ENCODE data around the gene CDH11.

CDH11 gene

GRCh38 chr16:65116216-65116615 is 5.6 kb downstream of the CDH11 start:
- no peak for DNase-seq

GRCh38 chr16:65114527-65114926 is 7.3 kb downstream of the CDH11 start:
- no peak for DNase-seq

- no peak for DNase-seq
Measured at GRCh38 chr16:65113441-65113840, 8.4 kb downstream of the CDH11 start.

GRCh38 chr16:65111306-65111705 is 10.6 kb downstream of the CDH11 start:
- DNase-seq, result no peak

GRCh38 chr16:65106757-65107156 is 15.1 kb downstream of the CDH11 start:
- no peak for DNase-seq

- DNase-seq, result no peak
Measured at GRCh38 chr16:65105171-65105570, 16.7 kb downstream of the CDH11 start.

GRCh38 chr16:65104471-65104870 is 17.4 kb downstream of the CDH11 start:
- DNase-seq, result no peak

GRCh38 chr16:65102326-65102725 is 19.5 kb downstream of the CDH11 start:
- no peak for DNase-seq

- DNase-seq, result no peak
Measured at GRCh38 chr16:65101009-65101408, 20.9 kb downstream of the CDH11 start.

GRCh38 chr16:65099607-65100006 is 22.3 kb downstream of the CDH11 start:
- DNase-seq, result no peak

- no peak for DNase-seq
Measured at GRCh38 chr16:65098916-65099315, 22.9 kb downstream of the CDH11 start.

GRCh38 chr16:65097296-65097695 is 24.6 kb downstream of the CDH11 start:
- no peak for DNase-seq

- DNase-seq, result no peak
Measured at GRCh38 chr16:65095906-65096305, 26.0 kb downstream of the CDH11 start.

GRCh38 chr16:65095090-65095728 is 26.7 kb downstream of the CDH11 start:
- DNase-seq, result no peak

- DNase-seq, result no peak
Measured at GRCh38 chr16:65094009-65094408, 27.9 kb downstream of the CDH11 start.

- no peak for DNase-seq
Measured at GRCh38 chr16:65083164-65083857, 38.6 kb downstream of the CDH11 start.

GRCh38 chr16:65079549-65079948 is 42.3 kb downstream of the CDH11 start:
- DNase-seq, result no peak

GRCh38 chr16:65077181-65077580 is 44.7 kb downstream of the CDH11 start:
- no peak for DNase-seq

- DNase-seq, result no peak
Measured at GRCh38 chr16:65075877-65076276, 46.0 kb downstream of the CDH11 start.

GRCh38 chr16:65071433-65072311 is 50.2 kb downstream of the CDH11 start:
- no peak for DNase-seq

GRCh38 chr16:65070831-65071432 is 50.9 kb downstream of the CDH11 start:
- DNase-seq, result no peak

GRCh38 chr16:65069766-65070165 is 52.1 kb downstream of the CDH11 start:
- no peak for DNase-seq

- DNase-seq, result no peak
Measured at GRCh38 chr16:65069065-65069464, 52.8 kb downstream of the CDH11 start.

Measured in NCI-H1417 (cell line).